Cardiac muscle cell (in vitro differentiated cells and primary cell): Measurements from ENCODE around the gene FAM228B. TPM values are rescaled to one million over a fixed set of nuclear protein-coding genes. Genes with fewer than 3 reads are reported as not detected.
A peak's percentile ranks its signal among the peaks of the same experiment; 100 is the strongest.

Experiments used
- DNase-seq, 2 donors: peaks; one replicate each; pipeline versions ENCODE4 v3.0.0 to v3.0.0-alpha.2; 2010 to 2017; ENCODE audit warnings: low read depth in 1 of 2, low spot score in 1 of 2
- H3K27ac ChIP-seq: fragments of 200-600 bp; sonication (generic); 2 replicates; pipeline ENCODE4 v1.5.1; 2016
- H3K27me3 ChIP-seq: fragments of 200-600 bp; sonication (generic); 2 replicates; pipeline ENCODE4 v1.6.0; 2016; ENCODE audit warnings: control low read depth
- H3K36me3 ChIP-seq: fragments of 200-600 bp; sonication (generic); 2 replicates; pipeline ENCODE4 v1.5.1; 2016; ENCODE audit warnings: control low read depth
- H3K4me1 ChIP-seq: fragments of 200-600 bp; sonication (generic); 2 replicates; pipeline ENCODE4 v1.8.1; 2017; ENCODE audit warnings: low read depth, mild to moderate bottlenecking, mixed run types
- H3K4me3 ChIP-seq: fragments of 200-600 bp; sonication (generic); 2 replicates; pipeline ENCODE4 v1.5.1; 2016; ENCODE audit warnings: mild to moderate bottlenecking
- H3K9me3 ChIP-seq: fragments of 200-600 bp; sonication (generic); 2 replicates; pipeline ENCODE4 v1.5.1; 2017; ENCODE audit warnings: low read depth, mild to moderate bottlenecking, control low read depth
- polyA plus RNA-seq: library from polyadenylated mRNA; unstranded; fragments of >200 nt; fragmentation: Nextera tagmentation; extraction: Ambion mirVana; gene quantifications from 2 replicates; pipeline ENCODE4 v1.2.1, GENCODE V29; 2016
- total RNA-seq: library from RNA; depleted of rRNA; stranded (reverse); fragments of >200 nt; gene quantifications from 2 replicates; pipeline ENCODE4 v1.2.3, GENCODE V29; 2016
- TF ChIP-seq, protein P1 (sequence below): IDR thresholded peaks from 2 replicates; pipeline ENCODE4 v1.5.1; 2012; ENCODE audit warnings: low read depth, mild to moderate bottlenecking, low read length

The FAM228B gene
- total and polyA plus RNA-seq, 2 experiments from 2014 or later, result 16.3 to 60.5 TPM

DNA sequence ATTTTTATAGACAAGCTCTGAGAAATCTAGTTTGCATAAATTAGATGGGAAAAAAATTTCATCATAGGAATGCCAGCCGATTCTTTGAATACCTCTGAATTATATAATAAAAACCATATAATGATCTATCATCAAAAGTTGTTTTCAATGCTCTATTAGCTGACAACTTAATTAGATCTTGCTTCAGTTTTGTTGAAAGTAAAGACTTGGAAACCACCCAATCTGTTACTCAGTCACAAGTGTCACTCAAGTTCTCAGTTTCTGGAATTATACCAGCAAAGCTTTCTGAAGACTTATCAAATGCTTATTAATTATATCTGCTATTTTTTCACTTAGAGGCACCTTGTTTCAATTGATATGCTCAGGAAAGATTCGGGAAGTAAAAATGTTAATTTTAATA lies 21.3 kb upstream of the FAM228B start:
- TF ChIP-seq, protein P1, sequence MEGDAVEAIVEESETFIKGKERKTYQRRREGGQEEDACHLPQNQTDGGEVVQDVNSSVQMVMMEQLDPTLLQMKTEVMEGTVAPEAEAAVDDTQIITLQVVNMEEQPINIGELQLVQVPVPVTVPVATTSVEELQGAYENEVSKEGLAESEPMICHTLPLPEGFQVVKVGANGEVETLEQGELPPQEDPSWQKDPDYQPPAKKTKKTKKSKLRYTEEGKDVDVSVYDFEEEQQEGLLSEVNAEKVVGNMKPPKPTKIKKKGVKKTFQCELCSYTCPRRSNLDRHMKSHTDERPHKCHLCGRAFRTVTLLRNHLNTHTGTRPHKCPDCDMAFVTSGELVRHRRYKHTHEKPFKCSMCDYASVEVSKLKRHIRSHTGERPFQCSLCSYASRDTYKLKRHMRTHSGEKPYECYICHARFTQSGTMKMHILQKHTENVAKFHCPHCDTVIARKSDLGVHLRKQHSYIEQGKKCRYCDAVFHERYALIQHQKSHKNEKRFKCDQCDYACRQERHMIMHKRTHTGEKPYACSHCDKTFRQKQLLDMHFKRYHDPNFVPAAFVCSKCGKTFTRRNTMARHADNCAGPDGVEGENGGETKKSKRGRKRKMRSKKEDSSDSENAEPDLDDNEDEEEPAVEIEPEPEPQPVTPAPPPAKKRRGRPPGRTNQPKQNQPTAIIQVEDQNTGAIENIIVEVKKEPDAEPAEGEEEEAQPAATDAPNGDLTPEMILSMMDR, result no peak
- H3K27ac ChIP-seq, result no peak overlapping the region
- no peaks in the 10 kb centered on the region for H3K36me3 ChIP-seq
- H3K4me1 ChIP-seq, result no peaks in the 10 kb centered on the region
- no peaks in the 10 kb centered on the region for H3K9me3 ChIP-seq
- H3K4me3 ChIP-seq, result no peak overlapping the region
- DNase-seq, result no peak
- no peaks in the 10 kb centered on the region for H3K27me3 ChIP-seq

DNA sequence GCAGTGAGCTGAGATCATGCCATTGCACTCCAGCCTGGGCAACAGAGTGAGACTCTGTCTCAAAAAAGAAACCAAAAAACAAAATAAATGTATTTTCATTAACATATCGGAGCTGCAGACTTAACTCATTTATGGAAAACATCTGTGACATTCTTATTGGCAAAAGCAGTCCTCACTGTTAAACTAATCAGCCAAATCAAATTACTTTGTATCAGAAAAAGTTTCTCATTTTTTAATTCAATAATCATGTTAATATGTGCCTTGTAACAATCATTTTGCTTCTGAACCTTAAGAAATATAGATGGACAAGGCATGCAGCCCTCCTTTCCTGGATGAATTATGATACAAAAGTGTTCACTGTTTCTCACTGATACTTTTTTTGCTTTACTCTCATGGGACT lies 20.6 kb upstream of the FAM228B start:
- no peak overlapping the region for H3K4me3 ChIP-seq
- no peaks in the 10 kb centered on the region for H3K9me3 ChIP-seq
- no peak overlapping the region for H3K27ac ChIP-seq
- no peak for DNase-seq
- TF ChIP-seq, protein P1, result no peak
- H3K4me1 ChIP-seq, result no peaks in the 10 kb centered on the region
- H3K27me3 ChIP-seq, result no peaks in the 10 kb centered on the region
- H3K36me3 ChIP-seq, result no peaks in the 10 kb centered on the region

DNA sequence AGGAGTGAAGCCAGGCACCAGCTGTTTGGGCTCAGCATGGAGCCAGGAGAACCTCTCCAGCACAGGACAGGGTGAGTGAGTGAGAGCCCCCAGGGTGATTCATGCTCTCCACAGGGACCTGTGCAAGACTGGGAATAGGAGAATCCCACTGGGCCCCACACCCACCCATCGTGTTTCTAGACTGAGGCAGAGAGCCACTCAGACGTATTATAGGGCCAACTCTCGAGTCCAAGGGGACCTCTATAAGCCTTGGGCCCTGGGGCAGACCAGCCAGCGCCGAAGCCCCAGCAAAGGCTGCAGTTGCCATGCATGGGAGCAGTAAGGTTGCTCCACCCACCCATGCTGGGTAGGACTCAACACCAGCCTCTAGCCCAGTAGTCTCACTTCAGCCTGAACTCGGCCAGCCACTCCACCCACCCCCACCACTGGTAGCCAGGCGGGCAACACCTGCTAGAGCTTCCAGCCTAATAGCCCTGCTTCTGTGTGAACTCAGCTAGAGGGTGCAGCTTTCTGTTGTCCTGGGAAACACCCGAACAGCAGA lies 19.1 kb upstream of the FAM228B start:
- DNase-seq, result no peak
- no peak overlapping the region for H3K4me3 ChIP-seq
- no peaks in the 10 kb centered on the region for H3K9me3 ChIP-seq

DNA sequence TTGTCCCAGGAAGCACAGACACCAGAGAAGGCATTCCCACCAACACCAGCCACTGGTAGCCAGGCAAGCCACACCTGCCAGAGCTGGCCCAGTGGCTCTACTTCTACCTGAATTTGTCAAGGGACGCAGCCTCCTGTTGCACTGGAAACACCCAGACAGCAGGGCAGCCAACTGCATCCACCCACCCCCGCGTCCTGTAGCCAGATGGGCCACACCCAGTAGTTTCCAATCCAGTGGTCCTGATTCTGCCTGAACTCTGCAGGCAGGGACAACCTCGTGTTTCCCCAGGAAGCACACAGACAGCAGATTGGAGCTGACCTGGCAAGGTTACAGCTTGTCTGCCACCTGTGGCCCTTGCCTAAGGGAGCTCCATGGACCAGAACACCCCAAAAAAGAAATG lies 18.4 kb upstream of the FAM228B start:
- TF ChIP-seq, protein P1, result no peak
- no peaks in the 10 kb centered on the region for H3K4me1 ChIP-seq
- H3K27me3 ChIP-seq, result no peaks in the 10 kb centered on the region

More for the DNA sequence above, 19.1 kb upstream of the FAM228B start:
- H3K36me3 ChIP-seq, result no peaks in the 10 kb centered on the region
- H3K4me1 ChIP-seq, result no peaks in the 10 kb centered on the region
- TF ChIP-seq, protein P1, result no peak
- no peak overlapping the region for H3K27ac ChIP-seq
- no peaks in the 10 kb centered on the region for H3K27me3 ChIP-seq

DNA sequence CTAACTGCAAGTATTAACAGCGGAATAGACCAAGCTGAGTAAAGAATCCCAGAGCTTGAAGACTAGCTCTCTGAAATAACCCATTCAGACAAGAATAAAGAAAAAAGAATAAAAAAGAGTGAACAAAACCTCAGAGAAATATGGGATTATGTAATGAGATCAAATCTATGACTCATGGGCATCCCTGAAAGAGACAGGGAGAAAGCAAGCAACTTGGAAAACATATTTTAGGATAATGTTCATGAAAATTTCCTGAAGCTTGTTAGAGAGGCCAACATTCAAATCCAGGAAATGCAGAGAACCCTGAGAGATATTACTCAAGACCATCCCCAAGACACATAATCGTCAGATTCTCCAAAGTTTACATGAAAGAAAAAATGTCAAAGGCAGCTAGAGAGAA lies 17.5 kb upstream of the FAM228B start:
- TF ChIP-seq, protein P1, result no peak
- H3K27ac ChIP-seq, result no peak overlapping the region
- H3K9me3 ChIP-seq, result no peaks in the 10 kb centered on the region
- no peaks in the 10 kb centered on the region for H3K27me3 ChIP-seq
- no peaks in the 10 kb centered on the region for H3K36me3 ChIP-seq
- DNase-seq, result peak in 1 of 2 donors; percentile 45
- H3K4me3 ChIP-seq, result no peak overlapping the region
- H3K4me1 ChIP-seq, result peaks cover 3% of the 10 kb centered on the region

More for the DNA sequence above, 18.4 kb upstream of the FAM228B start:
- no peak overlapping the region for H3K27ac ChIP-seq
- no peak overlapping the region for H3K4me3 ChIP-seq
- DNase-seq, result no peak
- H3K36me3 ChIP-seq, result no peaks in the 10 kb centered on the region
- H3K9me3 ChIP-seq, result no peaks in the 10 kb centered on the region

DNA sequence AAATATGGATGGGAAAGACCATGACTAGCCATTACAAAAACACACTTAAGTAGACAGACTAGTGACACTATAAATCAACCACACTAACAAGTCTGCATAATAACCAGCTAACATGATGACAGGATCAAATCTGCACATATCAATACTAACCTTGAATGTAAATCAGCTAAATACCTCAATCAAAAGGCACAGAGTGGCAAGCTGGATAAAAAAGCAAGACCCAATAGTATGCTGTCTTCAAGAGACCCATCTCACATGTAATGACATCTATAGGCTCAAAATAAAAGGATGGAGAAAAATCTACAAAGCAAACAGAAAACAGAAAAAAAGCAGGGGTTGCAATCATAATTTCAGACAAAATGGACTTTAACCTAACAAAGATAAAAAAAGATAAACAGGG lies 16.5 kb upstream of the FAM228B start:
- TF ChIP-seq, protein P1, result no peak
- H3K27me3 ChIP-seq, result no peaks in the 10 kb centered on the region
- DNase-seq, result no peak

More for the DNA sequence above, 16.5 kb upstream of the FAM228B start:
- H3K9me3 ChIP-seq, result no peaks in the 10 kb centered on the region
- H3K36me3 ChIP-seq, result no peaks in the 10 kb centered on the region
- no peak overlapping the region for H3K27ac ChIP-seq
- no peak overlapping the region for H3K4me3 ChIP-seq
- H3K4me1 ChIP-seq, result peaks cover 13% of the 10 kb centered on the region
